ENCODE data around the gene SH3TC1.

SH3TC1 gene

GRCh38 chr4:8289956-8290700 lies 91.0 kb downstream of the SH3TC1 start:
- no peak for DNase-seq (ENCODE audit: low read depth)

DNA sequence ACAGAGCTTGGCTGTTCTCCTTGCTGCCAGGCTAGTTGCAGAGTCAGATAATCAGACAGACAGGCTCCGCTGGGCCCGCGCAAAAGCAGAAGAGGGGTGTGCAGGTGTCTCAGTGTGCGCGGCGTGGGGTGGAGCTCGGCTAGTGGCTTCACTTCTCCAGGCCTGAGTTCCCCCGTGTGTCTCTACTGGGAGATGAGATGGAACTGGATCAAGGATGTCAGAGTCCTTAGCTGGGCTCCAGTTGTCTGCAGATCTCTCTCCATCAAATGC lies 91.5 kb downstream of the SH3TC1 start:
- DNase-seq (ENCODE audit: low read depth) = no peak
